ENCODE measurements around the gene C11orf87.

Gene C11orf87

GRCh38 chr11:109435121-109435742 lies 13.2 kb downstream of the C11orf87 start:
- TF ChIP-seq, protein P1, sequence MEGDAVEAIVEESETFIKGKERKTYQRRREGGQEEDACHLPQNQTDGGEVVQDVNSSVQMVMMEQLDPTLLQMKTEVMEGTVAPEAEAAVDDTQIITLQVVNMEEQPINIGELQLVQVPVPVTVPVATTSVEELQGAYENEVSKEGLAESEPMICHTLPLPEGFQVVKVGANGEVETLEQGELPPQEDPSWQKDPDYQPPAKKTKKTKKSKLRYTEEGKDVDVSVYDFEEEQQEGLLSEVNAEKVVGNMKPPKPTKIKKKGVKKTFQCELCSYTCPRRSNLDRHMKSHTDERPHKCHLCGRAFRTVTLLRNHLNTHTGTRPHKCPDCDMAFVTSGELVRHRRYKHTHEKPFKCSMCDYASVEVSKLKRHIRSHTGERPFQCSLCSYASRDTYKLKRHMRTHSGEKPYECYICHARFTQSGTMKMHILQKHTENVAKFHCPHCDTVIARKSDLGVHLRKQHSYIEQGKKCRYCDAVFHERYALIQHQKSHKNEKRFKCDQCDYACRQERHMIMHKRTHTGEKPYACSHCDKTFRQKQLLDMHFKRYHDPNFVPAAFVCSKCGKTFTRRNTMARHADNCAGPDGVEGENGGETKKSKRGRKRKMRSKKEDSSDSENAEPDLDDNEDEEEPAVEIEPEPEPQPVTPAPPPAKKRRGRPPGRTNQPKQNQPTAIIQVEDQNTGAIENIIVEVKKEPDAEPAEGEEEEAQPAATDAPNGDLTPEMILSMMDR (IDR thresholded peaks at IDR 0.05; ENCODE audit: insufficient read depth, low read depth, low read length, missing control alignments) = no peak
- DNase-seq (ENCODE audit: low read depth) = peak; percentile 90
- H3K4me3 ChIP-seq (ENCODE audit: low read length) = no peak overlapping the region

DNA sequence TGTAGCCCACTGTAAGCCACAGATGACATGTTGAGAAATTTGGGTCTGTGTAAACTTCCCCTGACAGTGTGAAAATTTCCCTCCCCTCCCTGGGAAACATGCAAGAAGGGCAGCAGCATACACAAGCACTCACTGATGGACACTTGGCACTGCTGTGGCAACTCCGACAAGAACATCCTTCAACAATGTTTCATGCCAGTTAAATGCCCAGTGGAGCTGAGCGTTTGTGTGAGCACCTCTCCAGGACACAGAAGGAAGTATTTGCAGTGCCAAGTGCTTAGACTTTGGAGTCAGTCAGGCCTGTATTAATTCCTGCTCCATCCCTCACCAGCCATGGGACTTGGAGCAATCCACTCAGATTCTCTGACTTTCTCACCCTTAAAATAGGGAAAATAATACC lies 17.7 kb downstream of the C11orf87 start:
- H3K4me3 ChIP-seq (ENCODE audit: low read length) = no peak overlapping the region
- TF ChIP-seq, protein P1 (IDR thresholded peaks at IDR 0.05; ENCODE audit: insufficient read depth, low read depth, low read length, missing control alignments) = peak; percentile 17
- DNase-seq (ENCODE audit: low read depth) = peak; percentile 35

- DNase-seq (ENCODE audit: low read depth) = no peak
- H3K4me3 ChIP-seq (ENCODE audit: low read length) = no peak overlapping the region
- TF ChIP-seq, protein P1 (IDR thresholded peaks at IDR 0.05; ENCODE audit: insufficient read depth, low read depth, low read length, missing control alignments) = no peak
Observed at GRCh38 chr11:109443052-109443451, 21.1 kb downstream of the C11orf87 start.

DNA sequence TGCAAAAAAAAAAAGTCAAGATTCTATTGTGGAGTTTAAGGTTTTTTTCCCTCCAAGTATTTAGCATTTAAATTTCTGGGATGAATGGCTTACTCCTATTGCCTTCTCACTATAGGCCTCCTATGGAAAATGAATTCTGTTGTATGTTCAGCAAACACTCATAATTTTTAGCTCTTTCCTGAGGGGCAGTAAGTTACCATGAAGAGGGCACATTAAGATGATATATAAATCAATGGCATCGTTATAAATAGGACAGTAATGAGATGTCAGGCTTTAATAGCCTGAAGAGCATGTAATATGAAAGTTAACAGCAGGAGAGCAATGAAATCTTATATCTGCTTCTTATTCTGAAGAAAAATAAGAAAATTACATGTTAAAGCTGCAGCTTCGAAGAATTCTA lies 32.9 kb downstream of the C11orf87 start:
- TF ChIP-seq, protein P1 (IDR thresholded peaks at IDR 0.05; ENCODE audit: insufficient read depth, low read depth, low read length, missing control alignments) = no peak
- H3K4me3 ChIP-seq (ENCODE audit: low read length) = no peak overlapping the region
- no peak for DNase-seq (ENCODE audit: low read depth)
